Measurements from ENCODE around the gene RALY.

Gene RALY

DNA sequence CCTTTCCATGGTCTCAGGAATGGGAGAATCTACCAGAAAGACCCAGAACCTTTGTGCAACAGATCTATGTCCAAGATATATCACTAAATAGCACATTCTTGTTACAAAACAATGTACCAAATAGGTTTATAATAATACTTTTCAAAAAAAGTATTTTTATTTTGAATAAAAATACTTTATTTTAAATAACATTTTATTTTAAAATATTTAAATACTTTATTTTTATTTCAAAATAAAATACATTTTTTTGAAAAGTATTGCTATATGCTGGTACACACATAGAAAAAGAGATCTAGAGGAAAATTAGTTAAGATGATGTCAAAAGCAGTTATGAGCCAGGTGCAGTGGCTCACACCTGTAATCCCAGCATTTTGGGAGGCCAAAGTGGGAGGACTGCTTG is 16.8 kb upstream of the RALY start:
- TF ChIP-seq, protein P1, sequence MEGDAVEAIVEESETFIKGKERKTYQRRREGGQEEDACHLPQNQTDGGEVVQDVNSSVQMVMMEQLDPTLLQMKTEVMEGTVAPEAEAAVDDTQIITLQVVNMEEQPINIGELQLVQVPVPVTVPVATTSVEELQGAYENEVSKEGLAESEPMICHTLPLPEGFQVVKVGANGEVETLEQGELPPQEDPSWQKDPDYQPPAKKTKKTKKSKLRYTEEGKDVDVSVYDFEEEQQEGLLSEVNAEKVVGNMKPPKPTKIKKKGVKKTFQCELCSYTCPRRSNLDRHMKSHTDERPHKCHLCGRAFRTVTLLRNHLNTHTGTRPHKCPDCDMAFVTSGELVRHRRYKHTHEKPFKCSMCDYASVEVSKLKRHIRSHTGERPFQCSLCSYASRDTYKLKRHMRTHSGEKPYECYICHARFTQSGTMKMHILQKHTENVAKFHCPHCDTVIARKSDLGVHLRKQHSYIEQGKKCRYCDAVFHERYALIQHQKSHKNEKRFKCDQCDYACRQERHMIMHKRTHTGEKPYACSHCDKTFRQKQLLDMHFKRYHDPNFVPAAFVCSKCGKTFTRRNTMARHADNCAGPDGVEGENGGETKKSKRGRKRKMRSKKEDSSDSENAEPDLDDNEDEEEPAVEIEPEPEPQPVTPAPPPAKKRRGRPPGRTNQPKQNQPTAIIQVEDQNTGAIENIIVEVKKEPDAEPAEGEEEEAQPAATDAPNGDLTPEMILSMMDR (conservative IDR thresholded peaks at IDR 0.05; ENCODE audit: low read length), result no peak
- no peak for DNase-seq (ENCODE audit: low read depth)
- H3K4me3 ChIP-seq (ENCODE audit: low read length), result no peak overlapping the region

DNA sequence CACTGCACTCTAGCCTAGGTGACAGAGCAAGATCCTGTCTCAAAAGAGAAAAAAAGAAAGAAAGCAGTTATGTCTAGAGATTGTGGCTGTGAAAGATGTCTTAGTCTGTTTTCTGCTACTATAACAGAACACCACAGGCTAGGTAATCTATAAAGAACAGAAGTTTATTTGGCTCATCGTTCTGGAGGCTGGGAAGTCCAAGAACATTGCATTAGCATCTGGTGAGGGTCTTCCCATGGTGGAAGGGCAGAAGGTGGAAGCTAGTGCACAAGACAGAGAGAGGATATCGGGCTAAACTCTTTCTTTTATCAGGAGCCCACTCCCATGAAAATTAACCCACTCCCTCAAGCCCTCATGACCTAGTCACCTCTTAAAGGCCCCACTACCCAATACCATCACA is 16.2 kb upstream of the RALY start:
- no peak overlapping the region for H3K4me3 ChIP-seq (ENCODE audit: low read length)
- DNase-seq (ENCODE audit: low read depth), result no peak
- TF ChIP-seq, protein P1 (conservative IDR thresholded peaks at IDR 0.05; ENCODE audit: low read length), result no peak

DNA sequence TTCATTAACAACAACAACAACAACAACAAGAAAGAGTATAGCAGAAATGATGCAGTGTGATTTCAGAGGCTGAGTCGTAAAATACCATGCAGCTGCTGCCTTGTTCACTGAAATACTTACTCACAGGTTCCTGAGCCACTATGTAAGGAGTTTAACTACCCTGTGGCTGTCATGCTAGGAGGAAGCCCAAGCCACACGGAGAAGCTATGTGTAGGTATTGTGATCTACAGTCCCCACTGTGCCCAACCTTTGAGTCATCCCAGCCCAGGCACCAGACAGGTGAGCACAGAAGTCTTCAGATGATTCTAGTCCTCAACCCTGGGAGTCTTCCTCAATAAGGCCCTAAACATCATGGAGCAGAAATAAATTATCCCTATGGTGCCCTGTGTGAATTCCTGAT is 14.6 kb upstream of the RALY start:
- TF ChIP-seq, protein P1 (conservative IDR thresholded peaks at IDR 0.05; ENCODE audit: low read length), result no peak
- no peak for DNase-seq (ENCODE audit: low read depth)
- H3K4me3 ChIP-seq (ENCODE audit: low read length), result no peak overlapping the region

DNA sequence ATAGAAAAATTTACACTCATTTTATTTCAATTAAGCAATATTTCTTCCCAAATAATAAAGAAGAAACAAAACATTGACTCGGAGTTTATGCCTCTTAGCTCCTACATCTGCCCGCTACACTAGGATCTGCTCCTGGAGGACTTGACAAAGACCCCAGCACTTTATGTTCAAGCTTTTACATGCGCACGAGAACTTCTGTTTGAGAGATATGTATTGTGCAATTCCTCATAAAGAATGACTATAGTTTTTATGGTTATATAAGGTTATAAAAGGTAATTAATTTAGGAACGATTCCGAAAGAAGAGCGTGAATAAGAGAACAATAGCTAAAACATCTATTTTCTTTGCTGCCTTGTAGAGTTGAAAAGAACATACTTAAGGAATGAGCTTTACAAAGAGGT is 12.4 kb upstream of the RALY start:
- TF ChIP-seq, protein P1 (conservative IDR thresholded peaks at IDR 0.05; ENCODE audit: low read length), result no peak
- no peak overlapping the region for H3K4me3 ChIP-seq (ENCODE audit: low read length)
- DNase-seq (ENCODE audit: low read depth), result no peak

DNA sequence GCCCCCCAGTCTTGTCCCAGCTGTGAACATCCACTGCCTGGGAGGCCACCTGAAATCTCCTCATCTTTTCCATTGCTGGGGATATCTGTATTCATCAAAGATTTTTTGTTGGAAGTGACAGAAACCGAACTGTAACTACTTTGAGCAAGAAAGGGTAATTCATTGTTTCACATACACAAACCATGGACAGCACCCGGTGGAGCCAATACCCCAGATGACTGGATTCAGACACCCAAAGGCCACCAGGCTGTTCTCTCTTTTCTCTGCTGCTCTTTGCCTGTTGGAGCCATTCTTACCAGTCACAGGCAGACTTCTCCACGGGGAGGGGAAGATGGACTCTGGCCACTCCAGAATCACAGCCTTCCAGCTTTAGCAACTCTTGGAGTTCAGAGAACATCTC is 11.7 kb upstream of the RALY start:
- DNase-seq (ENCODE audit: low read depth), result no peak
- no peak overlapping the region for H3K4me3 ChIP-seq (ENCODE audit: low read length)
- TF ChIP-seq, protein P1 (conservative IDR thresholded peaks at IDR 0.05; ENCODE audit: low read length), result no peak

DNA sequence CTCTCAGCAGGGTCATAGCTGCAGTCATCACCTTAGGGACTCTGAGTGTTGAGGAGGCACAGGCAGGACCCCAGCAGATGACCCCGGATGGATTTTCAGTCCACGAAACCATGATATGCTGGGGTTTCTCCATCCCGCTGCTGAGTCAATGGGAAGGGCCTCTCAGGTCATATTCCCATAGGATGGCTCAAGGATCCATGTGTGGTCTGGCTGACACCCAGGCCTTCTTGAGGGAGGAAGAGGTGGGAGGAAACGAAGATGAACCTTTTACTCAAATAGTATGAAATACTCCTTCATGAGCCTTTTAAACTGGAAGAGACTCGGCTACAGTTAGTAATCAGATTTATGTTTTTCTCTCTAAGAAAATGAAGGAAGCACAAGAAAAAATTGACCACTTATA is 10.3 kb upstream of the RALY start:
- no peak for DNase-seq (ENCODE audit: low read depth)
- TF ChIP-seq, protein P1 (conservative IDR thresholded peaks at IDR 0.05; ENCODE audit: low read length), result no peak
- no peak overlapping the region for H3K4me3 ChIP-seq (ENCODE audit: low read length)

DNA sequence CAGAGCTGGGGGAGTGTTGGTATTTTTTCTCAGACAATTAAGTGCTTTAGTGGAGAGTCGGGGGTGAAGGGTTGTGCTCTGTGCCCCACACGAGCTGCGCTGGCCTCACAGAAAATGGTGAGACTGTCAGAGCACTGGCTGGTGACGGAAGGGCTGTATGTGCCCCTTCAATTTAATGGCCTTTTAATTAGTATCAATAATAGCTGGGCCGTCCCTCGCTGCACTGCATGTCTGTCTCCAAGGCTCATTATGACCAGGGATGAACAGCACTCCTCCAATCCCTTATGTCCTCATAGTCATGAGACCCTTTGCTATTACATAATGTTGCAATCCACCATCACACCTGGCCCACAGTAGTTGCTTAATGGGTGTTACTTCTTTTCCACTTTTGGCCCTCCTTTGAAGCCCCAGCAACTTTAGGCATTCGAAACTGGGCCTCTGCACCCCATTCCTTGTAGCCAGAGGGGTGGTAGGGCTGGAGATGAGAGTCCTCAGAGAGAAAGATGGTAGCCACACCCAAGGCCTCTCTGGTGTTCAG is 9.5 kb upstream of the RALY start:
- no peak for DNase-seq (ENCODE audit: low read depth)
- TF ChIP-seq, protein P1 (conservative IDR thresholded peaks at IDR 0.05; ENCODE audit: low read length), result no peak
- H3K4me3 ChIP-seq (ENCODE audit: low read length), result no peak overlapping the region
